Measurements from ENCODE around the gene C7orf25.
A peak's percentile ranks its signal among the peaks of the same experiment; 100 is the strongest.

The C7orf25 gene

GRCh38 chr7:42883950-42884349, 27.9 kb downstream of the C7orf25 start:
- intact Hi-C loops (cut with DNase I), result no loop called here
- DNase-seq, result peak in 7 of 10 donors; percentile 29 to 93 (median 51)

DNA sequence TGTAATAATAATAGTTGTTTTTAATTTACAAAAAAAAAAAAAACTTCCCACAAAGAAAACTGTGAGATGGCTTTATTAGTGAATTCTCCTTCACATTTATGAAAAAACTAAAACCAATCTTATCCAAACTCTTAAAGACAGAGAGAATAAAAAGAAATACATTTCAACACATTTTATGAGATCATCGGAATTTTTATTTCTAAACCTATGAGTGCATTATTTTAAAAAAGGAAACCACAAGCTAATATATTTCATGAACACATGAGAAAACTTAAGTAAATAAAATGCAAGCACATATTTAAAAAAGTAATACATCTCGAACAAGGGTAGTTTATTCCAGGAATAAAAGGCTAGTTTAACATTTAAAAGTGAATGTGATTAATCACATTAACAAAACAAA, 31.5 kb downstream of the C7orf25 start:
- no peak for DNase-seq
- intact Hi-C loops (cut with DNase I), result no loop called here

- DNase-seq, result no peak
- intact Hi-C loops (cut with DNase I), result no loop called here
Measured at GRCh38 chr7:42878303-42878702, 33.6 kb downstream of the C7orf25 start.

GRCh38 chr7:42877862-42878261, 34.0 kb downstream of the C7orf25 start:
- intact Hi-C loops (cut with DNase I), result no loop called here
- no peak for DNase-seq

DNA sequence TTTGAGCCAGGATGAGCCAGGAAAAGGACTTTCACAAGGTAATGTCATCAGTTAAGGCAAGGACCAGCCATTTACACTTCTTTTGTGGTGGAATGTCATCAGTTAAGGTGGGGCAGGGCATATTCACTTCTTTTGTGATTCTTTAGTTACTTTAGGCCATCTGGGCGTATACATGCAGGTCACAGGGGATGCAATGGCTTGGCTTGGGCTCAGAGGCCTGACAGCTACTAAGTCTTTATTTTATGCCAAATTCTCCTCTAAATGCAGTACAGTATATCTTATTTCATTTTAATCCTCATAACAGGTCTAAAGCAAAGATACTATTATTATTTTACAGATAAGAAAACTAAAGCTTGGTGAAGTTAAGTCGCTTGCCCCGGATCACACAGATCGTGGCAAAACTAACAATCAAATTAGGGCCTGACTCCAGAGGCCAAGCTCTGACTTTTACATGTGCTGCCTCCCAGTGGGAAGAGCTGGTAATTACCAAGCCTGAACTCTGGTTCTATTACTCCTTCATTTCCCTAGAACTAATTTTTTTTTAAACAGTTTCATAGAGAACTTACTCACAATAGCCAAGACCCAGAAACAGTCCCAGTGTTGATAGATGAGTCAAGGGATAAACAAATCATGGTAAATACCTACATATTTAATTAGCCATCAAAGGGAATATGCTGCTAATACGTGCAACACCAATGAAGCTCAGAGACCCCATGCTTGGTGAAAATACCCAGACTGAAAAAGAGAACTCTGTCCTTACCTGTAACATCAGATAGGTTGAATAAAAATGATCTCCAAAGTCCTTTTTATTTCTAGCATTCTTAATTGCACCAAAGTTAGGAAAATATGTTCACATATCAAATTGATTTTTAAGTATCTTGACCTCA, 35.4 kb downstream of the C7orf25 start:
- peak in 4 of 10 donors; percentile 46 to 63 (median 58) for DNase-seq
- intact Hi-C loops (cut with DNase I), result no loop called here

DNA sequence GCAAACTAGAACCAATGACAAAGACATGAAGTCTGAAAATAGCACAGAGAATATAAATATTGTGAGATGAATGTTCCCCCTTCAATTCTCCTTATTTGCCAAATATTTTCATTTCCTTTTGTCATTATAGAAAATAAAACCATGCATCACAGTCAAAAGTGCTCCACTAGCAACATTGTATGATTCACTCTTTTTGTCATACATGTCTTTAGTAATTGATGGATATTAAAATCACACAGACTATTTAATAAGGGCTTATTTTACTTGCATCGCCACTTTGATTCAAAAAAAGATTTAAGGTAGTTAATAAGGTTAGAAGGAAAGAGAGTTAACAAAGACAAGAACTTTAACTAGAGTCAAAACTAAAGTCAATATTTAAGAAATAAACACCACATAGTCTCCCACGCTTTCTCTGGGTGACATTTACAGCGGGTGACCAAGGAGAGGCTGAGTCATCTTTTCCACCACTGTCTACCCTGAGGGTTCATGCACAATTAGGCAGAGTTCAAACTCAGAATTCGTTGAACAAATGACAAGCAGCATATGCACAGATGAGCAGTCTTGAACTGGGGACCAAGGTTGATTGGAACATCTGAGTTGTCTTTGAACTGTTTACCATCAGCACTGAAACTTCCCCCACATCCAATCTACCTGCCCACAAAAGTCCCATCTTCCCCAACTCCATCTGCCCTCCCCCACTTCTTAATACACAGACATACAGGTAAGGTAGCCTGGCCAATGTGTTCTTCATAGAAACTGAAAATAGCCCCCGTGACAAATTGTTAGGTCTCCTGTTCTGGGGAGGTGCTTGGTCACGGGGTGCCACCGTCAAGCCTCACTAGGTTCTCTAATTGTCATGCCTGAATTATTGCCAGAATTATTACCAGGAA, 42.5 kb downstream of the C7orf25 start:
- intact Hi-C loops (cut with DNase I), result no loop called here
- DNase-seq, result no peak

- intact Hi-C loops (cut with DNase I), result no loop called here
- DNase-seq, result no peak
Measured at GRCh38 chr7:42868480-42868879, 43.4 kb downstream of the C7orf25 start.

Data from posterior cingulate gyrus (tissue), 11 donors.